Caco-2 (cell line): ENCODE measurements around the gene FAM168A. TPM values are rescaled to one million over a fixed set of nuclear protein-coding genes. Genes with fewer than 3 reads are reported as not detected.

Experiments
- BruUV-seq: library from RNA; stranded (reverse); fragments of 400-500 nt; replicated peaks from 2 replicates; lab custom pipeline; 2021; lab: Mats Ljungman, UMichigan
- CTCF ChIA-PET: fragments of 300-600 bp; sonication (Branson Sonifier 250); formaldehyde crosslinking; loops from one replicate; lab custom pipeline; 2022; ENCODE audit warnings: antibody characterized with exemption; lab: Charles Lee
- POLR2A ChIA-PET: fragments of 300-600 bp; sonication (Branson Sonifier 250); formaldehyde crosslinking; loops from one replicate; lab custom pipeline; 2022; ENCODE audit warnings: antibody characterized with exemption; lab: Charles Lee
- DNase-seq, 2 experiments: peaks; one replicate each; pipeline versions ENCODE4 v3.0.0 to v3.0.0-alpha.2; 2020 to 2022
- H3K27me3 ChIP-seq: replicated peaks from 2 replicates; pipeline ENCODE4 v1.6.0; 2011; ENCODE audit warnings: low read length; ENCODE audit not compliant: control insufficient read depth, insufficient read depth
- H3K36me3 ChIP-seq: 2 replicates; pipeline ENCODE4 v1.5.1; 2011; ENCODE audit warnings: low read length; ENCODE audit not compliant: control insufficient read depth, insufficient read depth
- H3K4me1 ChIP-seq: fragments of 250-450 bp; sonication (Bioruptor Pico); 2 replicates; pipeline ENCODE4 v1.5.1; 2020; ENCODE audit warnings: mild to moderate bottlenecking
- H3K4me3 ChIP-seq: 2 replicates; pipeline ENCODE4 v1.5.1; 2011; ENCODE audit warnings: low read depth, mild to moderate bottlenecking, control low read depth, low read length
- H3K9me3 ChIP-seq: fragments of 250-450 bp; sonication (Bioruptor Pico); 2 replicates; pipeline ENCODE4 v1.5.1; 2020; ENCODE audit warnings: mild to moderate bottlenecking, moderate library complexity
- H3K27ac Mint-ChIP-seq: one replicate; pipeline ENCODE4 v1.8.0; 2022; ENCODE audit warnings: mixed read lengths; ENCODE audit not compliant: unreplicated experiment
- H3K27me3 Mint-ChIP-seq: one replicate; pipeline ENCODE4 v1.8.0; 2022; ENCODE audit warnings: mixed read lengths; ENCODE audit not compliant: insufficient read depth, unreplicated experiment
- H3K36me3 Mint-ChIP-seq: one replicate; pipeline ENCODE4 v1.8.0; 2022; ENCODE audit warnings: mild to moderate bottlenecking, mixed read lengths; ENCODE audit not compliant: insufficient read depth, unreplicated experiment
- H3K4me1 Mint-ChIP-seq: one replicate; pipeline ENCODE4 v1.8.0; 2022; ENCODE audit warnings: low read depth, mixed read lengths; ENCODE audit not compliant: unreplicated experiment
- H3K4me3 Mint-ChIP-seq: one replicate; pipeline ENCODE4 v1.8.0; 2022; ENCODE audit warnings: mild to moderate bottlenecking, moderate library complexity, mixed read lengths; ENCODE audit not compliant: unreplicated experiment
- H3K9me3 Mint-ChIP-seq: one replicate; pipeline ENCODE4 v1.8.0; 2022; ENCODE audit warnings: mixed read lengths; ENCODE audit not compliant: unreplicated experiment
- intact Hi-C: fragments of 100-400 bp; cut with micrococcal nuclease; formaldehyde crosslinking; loops from one replicate; pipeline ENCODE4 v1.10.0; 2022; ENCODE audit not compliant: unreplicated experiment
- total RNA-seq: library from RNA; stranded (reverse); gene quantifications from 2 replicates; pipeline ENCODE4 v1.2.3, GENCODE V29; 2022
- TF ChIP-seq, protein P1 (sequence below), 2 experiments: fragments of 200-600 bp in 1 of 2; IDR thresholded peaks; 1 replicate in 1 of 2; 2 replicates in 1 of 2; pipeline versions ENCODE4 v1.5.1 to v1.8.0; 2011 to 2022; ENCODE audit warnings: antibody characterized with exemption in 1 of 2, control low read depth in 1 of 2, inconsistent platforms in 1 of 2, low read depth in 1 of 2, low read length in 1 of 2, mild to moderate bottlenecking in 1 of 2, moderate library complexity in 1 of 2; ENCODE audit not compliant: insufficient read depth in 1 of 2, severe bottlenecking in 1 of 2, unreplicated experiment in 1 of 2

FAM168A gene
- total RNA-seq, 1 experiment from 2014 or later: 46.0 TPM

DNA sequence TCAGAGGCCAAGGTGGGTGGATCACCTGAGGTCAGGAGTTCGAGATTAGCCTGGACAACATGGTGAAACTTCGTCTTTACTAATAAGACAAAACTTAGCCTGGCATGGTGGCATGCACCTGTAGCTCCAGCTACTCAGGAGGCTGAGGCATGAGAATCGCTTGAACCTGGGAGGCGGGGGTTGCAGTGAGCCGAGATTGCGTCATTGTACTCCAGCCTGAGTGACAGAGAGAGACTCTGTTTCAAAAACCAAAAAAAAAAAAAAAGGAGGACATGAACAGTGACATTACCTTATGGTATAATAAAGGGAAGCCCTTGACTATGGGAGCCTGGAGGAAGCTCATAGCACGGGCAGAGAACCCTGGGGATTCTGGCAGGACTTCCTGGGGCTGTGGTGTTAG lies 32.0 kb upstream of the FAM168A start:
- POLR2A ChIA-PET: no interaction called here
- H3K9me3 ChIP-seq: peaks cover 20% of the 10 kb centered on the region
- Mint-ChIP-seq H3K27ac (no peak overlapping the region), H3K4me1 (peaks cover 24% of the 10 kb centered on the region), H3K9me3 (peaks cover 32% of the 10 kb centered on the region), H3K36me3 (no peaks in the 10 kb centered on the region), H3K27me3 (no peaks in the 10 kb centered on the region), H3K4me3 (no peak overlapping the region)
- H3K36me3 ChIP-seq: no peaks in the 10 kb centered on the region
- no TSS peak for BruUV-seq
- H3K27me3 ChIP-seq: no peaks in the 10 kb centered on the region
- no peak for DNase-seq
- intact Hi-C loops: loop anchor here (1.0 to 5.0 kb wide), 3 partner anchors 17 to 301 kb away; no protein-coding TSS in a partner anchor
- H3K4me1 ChIP-seq: peaks cover 21% of the 10 kb centered on the region
- CTCF ChIA-PET: no interaction called here
- TF ChIP-seq, protein P1, sequence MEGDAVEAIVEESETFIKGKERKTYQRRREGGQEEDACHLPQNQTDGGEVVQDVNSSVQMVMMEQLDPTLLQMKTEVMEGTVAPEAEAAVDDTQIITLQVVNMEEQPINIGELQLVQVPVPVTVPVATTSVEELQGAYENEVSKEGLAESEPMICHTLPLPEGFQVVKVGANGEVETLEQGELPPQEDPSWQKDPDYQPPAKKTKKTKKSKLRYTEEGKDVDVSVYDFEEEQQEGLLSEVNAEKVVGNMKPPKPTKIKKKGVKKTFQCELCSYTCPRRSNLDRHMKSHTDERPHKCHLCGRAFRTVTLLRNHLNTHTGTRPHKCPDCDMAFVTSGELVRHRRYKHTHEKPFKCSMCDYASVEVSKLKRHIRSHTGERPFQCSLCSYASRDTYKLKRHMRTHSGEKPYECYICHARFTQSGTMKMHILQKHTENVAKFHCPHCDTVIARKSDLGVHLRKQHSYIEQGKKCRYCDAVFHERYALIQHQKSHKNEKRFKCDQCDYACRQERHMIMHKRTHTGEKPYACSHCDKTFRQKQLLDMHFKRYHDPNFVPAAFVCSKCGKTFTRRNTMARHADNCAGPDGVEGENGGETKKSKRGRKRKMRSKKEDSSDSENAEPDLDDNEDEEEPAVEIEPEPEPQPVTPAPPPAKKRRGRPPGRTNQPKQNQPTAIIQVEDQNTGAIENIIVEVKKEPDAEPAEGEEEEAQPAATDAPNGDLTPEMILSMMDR (IDR thresholded peaks at IDR 0.05; ENCODE audit: insufficient read depth in 1 of 2, low read depth in 1 of 2, low read length in 1 of 2, severe bottlenecking in 1 of 2, unreplicated experiment in 1 of 2): no peak
- H3K4me3 ChIP-seq: no peak overlapping the region

DNA sequence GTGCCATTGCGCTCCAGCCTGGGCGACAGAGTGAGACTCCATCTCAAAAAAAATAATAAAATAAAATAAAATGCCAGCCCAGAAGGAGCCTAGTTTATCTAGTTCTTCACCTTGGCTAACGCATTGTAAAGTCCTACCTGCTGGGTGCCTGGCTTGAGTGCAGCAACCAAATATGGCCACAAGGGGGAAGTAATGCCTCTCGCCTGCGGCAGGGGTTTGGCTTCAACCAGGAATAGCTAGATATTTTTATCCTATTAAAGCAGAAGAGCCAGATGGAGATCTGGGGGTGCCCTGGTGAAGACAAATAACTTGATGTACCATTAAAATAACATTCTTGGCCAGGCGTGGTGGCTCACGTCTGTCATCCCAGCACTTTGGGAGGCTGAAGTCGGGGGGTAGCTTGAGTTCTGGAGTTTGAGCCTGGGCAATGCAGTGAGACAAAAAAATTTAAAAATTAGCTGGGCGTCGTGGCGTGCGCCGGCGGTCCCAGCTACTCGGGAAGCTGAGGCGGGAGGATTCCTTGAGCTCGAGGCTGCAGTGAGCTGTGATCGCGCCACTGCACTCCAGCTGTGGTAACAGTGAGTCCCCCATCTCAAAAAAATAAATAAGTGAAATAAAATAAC lies 27.9 kb upstream of the FAM168A start:
- Histone ChIP-seq H3K9me3 (peaks cover 15% of the 10 kb centered on the region), H3K4me3 (no peak overlapping the region), H3K36me3 (no peaks in the 10 kb centered on the region), H3K4me1 (peaks cover 21% of the 10 kb centered on the region), H3K27me3 (no peaks in the 10 kb centered on the region)
- ChIA-PET POLR2A (interaction anchor here (0.6 to 0.9 kb wide), 3 partner anchors 15 to 135 kb away, joined by 3 to 11 read pairs (median 4); partner anchors contain the start of gene RAB6A), CTCF (interaction anchor here (0.6 to 3.4 kb wide), 38 partner anchors 9 to 441 kb away, joined by 3 to 113 read pairs (median 4); partner anchors contain the start of genes FAM168A, MRPL48, PLEKHB1 and RAB6A)
- peak; percentile 86 to 92 for DNase-seq
- peaks cover 5% of the 10 kb centered on the region for H3K27me3 Mint-ChIP-seq
- H3K4me1 Mint-ChIP-seq: peaks cover 24% of the 10 kb centered on the region
- no peaks in the 10 kb centered on the region for H3K36me3 Mint-ChIP-seq
- TF ChIP-seq, protein P1 (IDR thresholded peaks at IDR 0.05; ENCODE audit: insufficient read depth in 1 of 2, low read depth in 1 of 2, low read length in 1 of 2, severe bottlenecking in 1 of 2, unreplicated experiment in 1 of 2): peak; percentile 98 to 99
- peak overlapping the region; percentile 53 for H3K27ac Mint-ChIP-seq
- peaks cover 26% of the 10 kb centered on the region for H3K9me3 Mint-ChIP-seq
- peak overlapping the region; percentile 66 for H3K4me3 Mint-ChIP-seq
- no TSS peak for BruUV-seq
- intact Hi-C loops: loop anchor here (1.0 to 5.0 kb wide), 7 partner anchors 27 to 305 kb away; partner anchors contain the start of genes COA4, FAM168A, PAAF1 and RAB6A

DNA sequence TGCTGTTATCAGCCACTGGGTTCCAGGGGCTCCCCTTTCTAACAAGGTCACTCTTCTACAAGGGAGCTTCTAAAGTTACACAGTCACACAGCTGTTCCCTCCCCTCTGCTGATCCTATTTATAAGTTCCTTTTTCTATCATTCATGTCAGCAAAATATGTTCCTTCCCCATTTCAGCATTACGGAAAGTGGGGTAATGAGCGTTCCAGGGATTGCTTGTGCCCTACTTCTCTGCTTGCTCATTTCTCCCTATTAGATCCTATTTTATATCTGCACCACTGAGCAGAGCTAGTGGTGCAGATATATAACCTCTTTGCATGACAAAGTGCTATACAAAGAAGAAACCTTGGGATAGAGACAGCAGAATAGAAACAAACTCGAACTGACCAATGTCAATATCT lies 25.8 kb upstream of the FAM168A start:
- Histone ChIP-seq H3K4me1 (peaks cover 9% of the 10 kb centered on the region), H3K4me3 (no peak overlapping the region), H3K36me3 (no peaks in the 10 kb centered on the region), H3K9me3 (peaks cover 3% of the 10 kb centered on the region; the same call in 1 of the 2 replicates), H3K27me3 (no peaks in the 10 kb centered on the region)
- ChIA-PET CTCF (interaction anchor here (0.7 to 3.4 kb wide), 3 partner anchors 14 to 308 kb away, joined by 3 to 113 read pairs (median 32); no protein-coding TSS in a partner anchor), POLR2A (no interaction called here)
- H3K9me3 Mint-ChIP-seq: peaks cover 9% of the 10 kb centered on the region
- peaks cover 5% of the 10 kb centered on the region for H3K27me3 Mint-ChIP-seq
- H3K4me1 Mint-ChIP-seq: peaks cover 16% of the 10 kb centered on the region
- no peak overlapping the region for H3K4me3 Mint-ChIP-seq
- TF ChIP-seq, protein P1 (IDR thresholded peaks at IDR 0.05; ENCODE audit: insufficient read depth in 1 of 2, low read depth in 1 of 2, low read length in 1 of 2, severe bottlenecking in 1 of 2, unreplicated experiment in 1 of 2): no peak
- no peak overlapping the region for H3K27ac Mint-ChIP-seq
- no peaks in the 10 kb centered on the region for H3K36me3 Mint-ChIP-seq
- DNase-seq: no peak
- intact Hi-C loops: loop anchor here (2.0 kb wide), 1 partner anchor 25 kb away; the partner anchor contains the start of gene FAM168A
- BruUV-seq: no TSS peak
